GM23248 (cell line): ENCODE measurements around the gene CNTN4. TPM values are rescaled to one million over a fixed set of nuclear protein-coding genes. Genes with fewer than 3 reads are reported as not detected.

ENCODE experiments used
- DNase-seq: peaks from one replicate; pipeline ENCODE4 v3.0.0-alpha.2; 2015
- H2AFZ ChIP-seq: fragments of 200-600 bp; sonication (generic); 2 replicates; pipeline ENCODE4 v1.6.1; 2016; ENCODE audit warnings: antibody characterized with exemption
- H3F3A ChIP-seq: fragments of 200-600 bp; sonication (generic); 2 replicates; pipeline ENCODE4 v1.6.1; 2016; ENCODE audit warnings: mild to moderate bottlenecking, antibody characterized with exemption, mixed run types; ENCODE audit not compliant: insufficient read depth
- H3K27ac ChIP-seq: fragments of 200-600 bp; sonication (generic); 2 replicates; pipeline ENCODE4 v1.5.1; 2016; ENCODE audit warnings: mild to moderate bottlenecking
- H3K27me3 ChIP-seq: fragments of 200-600 bp; sonication (generic); replicated peaks from 2 replicates; pipeline ENCODE4 v1.6.1; 2016; ENCODE audit warnings: mild to moderate bottlenecking; ENCODE audit not compliant: insufficient read depth
- H3K36me3 ChIP-seq: fragments of 200-600 bp; sonication (generic); 2 replicates; pipeline ENCODE4 v1.6.1; 2016; ENCODE audit warnings: low read depth, mild to moderate bottlenecking
- H3K4me1 ChIP-seq: fragments of 200-600 bp; sonication (generic); 2 replicates; pipeline ENCODE4 v1.6.1; 2016; ENCODE audit warnings: mild to moderate bottlenecking; ENCODE audit not compliant: insufficient read depth
- H3K4me2 ChIP-seq: fragments of 200-600 bp; sonication (generic); one replicate; pipeline ENCODE4 v1.6.1; 2016; ENCODE audit warnings: mild to moderate bottlenecking; ENCODE audit not compliant: unreplicated experiment
- H3K4me3 ChIP-seq: fragments of 200-600 bp; sonication (generic); 2 replicates; pipeline ENCODE4 v1.5.1; 2016; ENCODE audit warnings: mild to moderate bottlenecking
- H3K79me2 ChIP-seq: fragments of 200-600 bp; sonication (generic); 2 replicates; pipeline ENCODE4 v1.6.1; 2016; ENCODE audit warnings: mild to moderate bottlenecking; ENCODE audit not compliant: insufficient read depth
- H3K9ac ChIP-seq: fragments of 200-600 bp; sonication (generic); 2 replicates; pipeline ENCODE4 v1.6.1; 2016; ENCODE audit warnings: mild to moderate bottlenecking
- H3K9me2 ChIP-seq: fragments of 200-600 bp; sonication (generic); 2 replicates; pipeline ENCODE4 v1.6.1; 2016; ENCODE audit warnings: mixed run types, mild to moderate bottlenecking, moderate library complexity; ENCODE audit not compliant: insufficient read depth
- H3K9me3 ChIP-seq: fragments of 200-600 bp; sonication (generic); one replicate; pipeline ENCODE4 v1.6.1; 2017; ENCODE audit warnings: low read depth
- H4K20me1 ChIP-seq: fragments of 200-600 bp; sonication (generic); 2 replicates; pipeline ENCODE4 v1.6.0; 2016; ENCODE audit not compliant: insufficient read depth
- EZH2 ChIP-seq: fragments of 200-600 bp; sonication (generic); IDR thresholded peaks from 2 replicates; pipeline ENCODE4 v1.6.1; 2018; ENCODE audit warnings: antibody characterized with exemption, mild to moderate bottlenecking; ENCODE audit not compliant: insufficient read depth, poor library complexity, severe bottlenecking
- EZH2phosphoT487 ChIP-seq: fragments of 200-600 bp; sonication (generic); IDR thresholded peaks from 2 replicates; pipeline ENCODE4 v1.6.1; 2018; ENCODE audit warnings: antibody characterized with exemption, moderate library complexity, mild to moderate bottlenecking, low read depth; ENCODE audit not compliant: insufficient read depth
- WGBS, 2 experiments: methylation state at CpG; one replicate each; pipeline ENCODE4 v1.1.6; 2015 to 2017; ENCODE audit warnings: low lambda C conversion rate in 2 of 2, low coverage in 1 of 2; ENCODE audit errors: missing lambda C conversion rate in 2 of 2; 5-methylcytosine and 5-hydroxymethylcytosine counted together
- in situ Hi-C: fragments of 300-500 bp; cut with MboI; formaldehyde crosslinking; loops from 2 replicates; pipeline ENCODE4 v1.15.0; 2020
- polyA plus RNA-seq: library from polyadenylated mRNA; unstranded; fragments of >200 nt; fragmentation: Nextera tagmentation; extraction: Ambion mirVana; gene quantifications from 2 replicates; pipeline ENCODE4 v1.2.1, GENCODE V29; 2016
- total RNA-seq: library from RNA; depleted of rRNA; stranded (reverse); fragments of >200 nt; shearing (Covaris generic); gene quantifications from 2 replicates; pipeline ENCODE4 v1.2.3, GENCODE V29; 2014

CNTN4 gene
- total and polyA plus RNA-seq, 2 experiments from 2014 or later, result not detected

DNA sequence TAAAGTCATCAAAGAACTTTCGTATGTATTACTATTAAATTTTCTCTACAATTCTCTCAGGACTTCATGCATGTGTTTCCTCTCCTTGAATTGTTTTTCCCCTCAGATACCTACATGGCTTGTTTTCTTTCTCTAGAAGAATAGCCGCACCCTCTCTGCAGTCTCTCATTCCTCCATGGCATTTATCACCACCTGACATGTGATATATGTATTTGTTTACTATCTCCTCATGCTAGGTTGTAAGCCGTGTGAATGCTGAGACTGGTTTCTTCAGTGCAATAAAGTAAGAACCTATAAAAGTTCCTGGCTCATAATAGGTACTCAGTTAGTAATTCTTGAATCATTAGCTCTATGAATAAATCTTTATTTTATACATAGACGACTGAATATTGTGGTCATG, 149.2 kb downstream of the CNTN4 start:
- Histone ChIP-seq H3K27me3 (no peaks in the 10 kb centered on the region), H2AFZ (no peak overlapping the region), H3K9me3 (no peaks in the 10 kb centered on the region), H3F3A (no peaks in the 10 kb centered on the region), H3K4me1 (no peaks in the 10 kb centered on the region), H3K4me3 (no peak overlapping the region), H3K79me2 (no peaks in the 10 kb centered on the region), H4K20me1 (no peaks in the 10 kb centered on the region), H3K27ac (no peak overlapping the region), H3K9me2 (no peaks in the 10 kb centered on the region), H3K4me2 (no peak overlapping the region), H3K36me3 (no peaks in the 10 kb centered on the region), H3K9ac (no peak overlapping the region)
- WGBS, 2 experiments, result 24 to 26% methylated on average over 4 of the region's 4 CpGs
- DNase-seq, result no peak
- TF ChIP-seq EZH2 (no peak), EZH2phosphoT487 (no peak)
- in situ Hi-C loops, result no loop called here

DNA sequence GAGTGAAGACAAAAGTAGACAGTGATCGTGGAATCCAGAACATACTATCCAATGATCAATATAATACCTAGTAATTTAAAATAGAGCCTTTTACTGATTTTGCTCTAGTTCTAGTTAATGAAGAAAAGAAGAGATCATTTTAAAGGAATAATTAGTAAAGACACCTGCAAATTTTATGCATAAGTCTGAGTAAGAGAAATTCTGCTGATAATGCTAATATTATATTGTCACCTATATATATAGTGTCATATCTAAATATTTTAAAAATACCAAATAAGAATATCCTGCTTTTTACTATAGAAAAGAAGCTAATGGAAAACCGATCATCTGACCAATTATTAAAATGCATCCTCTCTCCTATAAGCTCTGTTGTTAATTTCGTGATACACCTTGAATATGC, 152.1 kb downstream of the CNTN4 start:
- H3K27me3 ChIP-seq, result no peaks in the 10 kb centered on the region
- TF ChIP-seq EZH2 (no peak), EZH2phosphoT487 (no peak)
- no peaks in the 10 kb centered on the region for H3K9me3 ChIP-seq
- H3K79me2 ChIP-seq, result no peaks in the 10 kb centered on the region
- no peaks in the 10 kb centered on the region for H4K20me1 ChIP-seq
- no peaks in the 10 kb centered on the region for H3K9me2 ChIP-seq
- no peaks in the 10 kb centered on the region for H3K4me1 ChIP-seq
- H2AFZ ChIP-seq, result no peak overlapping the region
- H3F3A ChIP-seq, result no peaks in the 10 kb centered on the region
- no peak for DNase-seq
- H3K4me3 ChIP-seq, result no peak overlapping the region
- H3K9ac ChIP-seq, result no peak overlapping the region
- no peaks in the 10 kb centered on the region for H3K36me3 ChIP-seq
- in situ Hi-C loops, result no loop called here
- no peak overlapping the region for H3K4me2 ChIP-seq
- WGBS, 2 experiments, result 11 to 25% methylated on average over 3 of the region's 3 CpGs
- H3K27ac ChIP-seq, result no peak overlapping the region

GRCh38 chr3:2261747-2262146, 163.1 kb downstream of the CNTN4 start:
- no peak overlapping the region for H3K27ac ChIP-seq
- no peaks in the 10 kb centered on the region for H3K9me3 ChIP-seq
- no peaks in the 10 kb centered on the region for H4K20me1 ChIP-seq
- no peaks in the 10 kb centered on the region for H3K36me3 ChIP-seq
- H3K79me2 ChIP-seq, result no peaks in the 10 kb centered on the region
- no peak overlapping the region for H3K4me2 ChIP-seq
- no peaks in the 10 kb centered on the region for H3K4me1 ChIP-seq
- DNase-seq, result no peak
- no peaks in the 10 kb centered on the region for H3K9me2 ChIP-seq
- H3K9ac ChIP-seq, result no peak overlapping the region
- no peaks in the 10 kb centered on the region for H3K27me3 ChIP-seq
- in situ Hi-C loops, result no loop called here
- WGBS, 2 experiments, result 15 to 20% methylated on average over 3 of the region's 3 CpGs
- no peaks in the 10 kb centered on the region for H3F3A ChIP-seq
- H2AFZ ChIP-seq, result no peak overlapping the region
- H3K4me3 ChIP-seq, result no peak overlapping the region
- TF ChIP-seq EZH2phosphoT487, result no peak
- no peak for TF ChIP-seq EZH2

DNA sequence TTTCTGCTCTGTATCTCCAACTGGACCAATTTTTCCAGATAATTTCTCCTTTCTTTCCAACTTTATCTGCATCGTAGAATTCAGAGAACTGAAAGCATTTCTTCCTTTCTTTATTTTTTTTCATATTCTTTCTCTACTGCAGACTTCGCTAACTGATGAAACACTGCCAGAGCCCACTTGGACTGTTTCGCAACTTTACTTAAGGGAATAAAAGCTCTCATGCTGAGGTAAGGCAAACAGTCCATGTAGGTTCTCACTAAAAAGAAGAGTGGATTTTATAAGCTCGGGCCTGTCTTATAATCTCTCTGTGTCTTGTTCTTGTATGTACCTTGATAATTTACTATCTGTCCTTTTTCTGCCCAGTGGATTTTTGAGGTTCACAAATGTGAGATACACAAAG, 163.5 kb downstream of the CNTN4 start:
- no peak overlapping the region for H3K4me3 ChIP-seq
- DNase-seq, result no peak
- H3K27ac ChIP-seq, result no peak overlapping the region
- no peaks in the 10 kb centered on the region for H3K36me3 ChIP-seq
- H3F3A ChIP-seq, result no peaks in the 10 kb centered on the region
- TF ChIP-seq EZH2phosphoT487 (no peak), EZH2 (no peak)
- H2AFZ ChIP-seq, result no peak overlapping the region
- no peaks in the 10 kb centered on the region for H4K20me1 ChIP-seq
- in situ Hi-C loops, result no loop called here
- H3K27me3 ChIP-seq, result no peaks in the 10 kb centered on the region
- no peaks in the 10 kb centered on the region for H3K4me1 ChIP-seq
- no peaks in the 10 kb centered on the region for H3K9me2 ChIP-seq
- WGBS, 2 experiments, result 27 to 30% methylated on average over 4 of the region's 4 CpGs
- no peaks in the 10 kb centered on the region for H3K9me3 ChIP-seq
- H3K9ac ChIP-seq, result no peak overlapping the region
- no peaks in the 10 kb centered on the region for H3K79me2 ChIP-seq
- no peak overlapping the region for H3K4me2 ChIP-seq

DNA sequence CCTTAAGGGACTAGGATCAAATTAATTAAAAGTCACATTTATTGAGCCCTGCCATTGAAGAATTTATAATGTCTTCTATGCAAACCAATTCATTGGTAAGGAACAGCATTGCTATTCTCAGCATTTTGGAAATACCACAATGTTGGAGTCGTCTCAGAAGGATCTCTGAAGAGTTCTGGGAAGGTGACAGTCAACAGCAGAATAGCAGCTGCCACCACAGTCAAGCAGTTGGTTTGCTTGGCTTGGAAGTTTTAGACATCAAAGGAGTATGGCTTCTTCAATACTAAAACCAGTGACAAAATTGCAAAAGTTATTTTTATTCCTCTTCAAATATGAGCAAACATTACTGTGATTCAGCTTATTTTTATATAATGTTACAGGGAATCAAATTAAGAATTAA, 167.9 kb downstream of the CNTN4 start:
- no peaks in the 10 kb centered on the region for H3K9me3 ChIP-seq
- H3K9me2 ChIP-seq, result no peaks in the 10 kb centered on the region
- no peak overlapping the region for H3K27ac ChIP-seq
- no peaks in the 10 kb centered on the region for H3K27me3 ChIP-seq
- H4K20me1 ChIP-seq, result no peaks in the 10 kb centered on the region
- no peaks in the 10 kb centered on the region for H3K36me3 ChIP-seq
- 0 to 8% methylated on average over 1 of the region's 1 CpG for WGBS, 2 experiments
- no peaks in the 10 kb centered on the region for H3K4me1 ChIP-seq
- no peak overlapping the region for H3K9ac ChIP-seq
- H3K4me2 ChIP-seq, result no peak overlapping the region
- H3F3A ChIP-seq, result no peaks in the 10 kb centered on the region
- no peak overlapping the region for H3K4me3 ChIP-seq
- DNase-seq, result no peak
- H3K79me2 ChIP-seq, result no peaks in the 10 kb centered on the region
- no peak overlapping the region for H2AFZ ChIP-seq
- in situ Hi-C loops, result no loop called here
- TF ChIP-seq EZH2, result no peak
- TF ChIP-seq EZH2phosphoT487, result no peak
